GM10847 (cell line): ENCODE measurements around the gene CWC27.

Source experiments
- POLR2A ChIP-seq: IDR thresholded peaks from 2 replicates; pipeline ENCODE4 v1.6.1; 2011; ENCODE audit not compliant: insufficient read length; ENCODE audit errors: extremely low read depth

The CWC27 gene

GRCh38 chr5:64769855-64770254 lies 1.1 kb downstream of the CWC27 start:
- TF ChIP-seq POLR2A = no peak

- TF ChIP-seq POLR2A = no peak
Measured at GRCh38 chr5:64771736-64772135, 3.0 kb downstream of the CWC27 start.

DNA sequence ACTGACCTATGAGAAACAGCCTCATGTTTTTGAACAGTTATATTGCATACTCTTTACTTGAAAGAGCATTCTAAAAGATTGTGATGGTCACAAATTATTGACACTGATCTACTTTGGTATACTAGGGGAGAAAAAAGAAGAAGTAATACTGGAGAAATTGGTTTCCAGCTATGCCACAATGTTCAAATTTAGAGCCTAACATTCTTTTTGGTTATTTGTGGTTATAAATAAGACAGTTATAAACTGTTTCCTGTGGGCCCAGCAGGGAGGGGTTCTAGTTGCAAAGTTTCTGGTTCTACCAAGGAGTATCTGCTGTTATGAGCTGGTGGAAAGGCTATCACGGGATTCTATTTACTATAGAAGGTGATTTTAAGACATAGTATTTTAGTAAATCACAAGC lies 4.8 kb downstream of the CWC27 start:
- no peak for TF ChIP-seq POLR2A

DNA sequence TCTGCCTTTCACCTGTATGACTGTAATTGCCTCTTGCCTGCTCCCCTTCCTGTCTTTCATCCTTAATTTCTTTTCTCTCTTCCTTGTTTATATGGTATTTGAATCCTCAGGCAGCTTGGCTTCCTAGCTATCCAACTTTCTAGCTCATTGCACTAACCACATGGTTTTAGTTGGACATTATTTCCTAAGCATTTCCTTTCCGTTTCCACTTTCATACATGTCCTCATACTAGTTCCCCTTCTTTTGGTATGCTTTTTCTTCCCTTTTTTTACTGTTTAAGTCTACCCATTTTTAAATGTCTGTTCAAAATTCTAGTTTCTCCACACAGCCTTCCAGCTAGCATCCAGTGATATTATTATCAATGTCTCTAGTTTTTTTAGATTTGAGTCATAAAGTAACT lies 6.6 kb downstream of the CWC27 start:
- no peak for TF ChIP-seq POLR2A

- TF ChIP-seq POLR2A = no peak
Measured at GRCh38 chr5:64784451-64785025, 15.8 kb downstream of the CWC27 start.

DNA sequence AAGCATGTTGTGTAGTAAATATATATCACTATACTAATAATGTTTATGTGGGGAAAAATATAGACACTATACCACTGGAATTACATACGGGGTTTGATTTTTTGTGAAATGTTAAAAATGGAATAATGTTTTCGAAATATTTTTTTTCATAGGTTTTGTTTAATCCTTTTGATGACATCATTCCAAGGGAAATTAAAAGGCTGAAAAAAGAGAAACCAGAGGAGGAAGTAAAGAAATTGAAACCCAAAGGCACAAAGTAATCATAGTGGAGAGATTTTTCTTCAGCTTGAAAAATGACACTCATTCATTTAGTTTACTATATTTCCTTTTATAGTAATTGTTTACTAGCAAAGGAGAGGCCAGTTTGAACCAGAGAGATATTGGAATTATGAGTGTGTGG lies 17.6 kb downstream of the CWC27 start:
- no peak for TF ChIP-seq POLR2A

- no peak for TF ChIP-seq POLR2A
Measured at GRCh38 chr5:64788156-64788555, 19.4 kb downstream of the CWC27 start.

DNA sequence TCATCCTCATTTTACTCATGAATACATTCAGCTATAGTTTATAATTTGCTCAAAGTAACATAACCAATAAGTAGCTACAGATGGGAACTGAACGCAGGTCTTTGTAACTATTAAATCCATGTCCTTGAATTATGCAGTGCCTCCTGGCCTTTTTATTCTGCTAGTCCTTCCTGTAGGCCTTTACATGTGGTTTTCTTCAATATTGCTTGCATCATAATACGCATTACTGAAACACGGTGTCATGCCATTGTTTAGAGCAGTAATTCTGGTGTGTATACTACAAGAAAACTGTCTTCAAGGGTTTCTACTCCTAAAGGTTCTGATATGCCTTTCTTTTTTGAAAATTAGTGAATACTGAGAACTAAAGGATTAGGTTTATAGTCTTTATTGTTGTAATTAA lies 20.7 kb downstream of the CWC27 start:
- TF ChIP-seq POLR2A = no peak

DNA sequence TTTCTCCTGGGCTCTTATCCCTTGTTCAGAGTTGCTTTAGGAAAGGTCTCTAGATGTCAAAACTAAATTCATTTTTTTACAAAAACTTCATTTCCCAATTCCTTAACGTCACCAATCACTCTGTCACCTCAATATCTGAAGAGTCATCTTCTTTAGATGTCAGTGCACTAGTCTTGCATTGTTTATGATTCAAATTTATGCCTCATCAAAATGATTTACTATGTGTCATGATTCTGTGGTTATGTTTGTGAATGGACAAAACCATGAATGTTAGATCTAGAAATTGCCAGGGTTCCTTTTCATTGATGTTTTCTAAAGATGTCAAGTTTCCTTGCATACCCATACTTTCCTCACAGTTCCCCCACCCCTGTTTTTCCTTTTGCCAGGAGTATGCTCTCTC lies 21.5 kb downstream of the CWC27 start:
- no peak for TF ChIP-seq POLR2A

DNA sequence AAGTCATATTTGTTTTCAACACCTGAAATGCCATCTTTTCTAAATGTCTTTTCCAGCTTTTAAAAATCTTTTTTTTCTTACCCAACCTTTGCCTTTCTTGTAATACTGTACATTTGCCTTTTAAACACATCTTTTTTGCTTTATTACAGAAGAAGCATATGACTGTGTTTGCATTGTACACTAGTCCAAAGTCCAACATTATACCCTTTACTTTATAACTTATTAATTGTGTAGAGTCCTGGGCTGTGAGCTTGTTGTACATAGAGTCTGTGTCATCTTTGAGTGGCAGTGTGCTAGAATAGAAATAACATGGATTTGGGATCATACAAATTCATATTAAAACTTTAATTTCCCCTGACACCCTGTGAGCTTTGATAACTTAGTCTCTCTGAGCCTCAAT lies 23.7 kb downstream of the CWC27 start:
- TF ChIP-seq POLR2A = no peak

GRCh38 chr5:64794053-64794770 lies 25.5 kb downstream of the CWC27 start:
- TF ChIP-seq POLR2A = no peak

- no peak for TF ChIP-seq POLR2A
Measured at GRCh38 chr5:64796301-64796700, 27.6 kb downstream of the CWC27 start.

- TF ChIP-seq POLR2A = no peak
Measured at GRCh38 chr5:64800926-64801325, 32.2 kb downstream of the CWC27 start.

- no peak for TF ChIP-seq POLR2A
Measured at GRCh38 chr5:64806537-64806936, 37.8 kb downstream of the CWC27 start.

DNA sequence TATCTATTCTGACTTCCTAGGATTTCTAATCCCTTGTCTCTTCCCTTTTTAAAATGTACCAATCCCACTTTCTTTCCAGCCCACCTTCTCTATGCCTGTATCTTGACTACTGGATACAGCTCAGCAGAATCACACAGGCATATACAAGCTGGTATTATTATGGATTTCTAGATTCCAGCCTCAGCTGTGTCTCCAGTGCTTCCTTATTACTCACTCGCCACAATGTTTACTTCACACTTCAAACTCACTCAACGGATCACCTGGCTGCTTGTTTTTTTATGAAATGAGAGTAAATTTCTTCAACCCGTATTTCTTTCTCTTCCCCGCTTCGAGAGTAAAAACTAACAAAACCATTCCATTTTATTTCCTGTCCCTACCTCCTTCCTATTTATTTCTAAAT lies 38.8 kb downstream of the CWC27 start:
- no peak for TF ChIP-seq POLR2A

DNA sequence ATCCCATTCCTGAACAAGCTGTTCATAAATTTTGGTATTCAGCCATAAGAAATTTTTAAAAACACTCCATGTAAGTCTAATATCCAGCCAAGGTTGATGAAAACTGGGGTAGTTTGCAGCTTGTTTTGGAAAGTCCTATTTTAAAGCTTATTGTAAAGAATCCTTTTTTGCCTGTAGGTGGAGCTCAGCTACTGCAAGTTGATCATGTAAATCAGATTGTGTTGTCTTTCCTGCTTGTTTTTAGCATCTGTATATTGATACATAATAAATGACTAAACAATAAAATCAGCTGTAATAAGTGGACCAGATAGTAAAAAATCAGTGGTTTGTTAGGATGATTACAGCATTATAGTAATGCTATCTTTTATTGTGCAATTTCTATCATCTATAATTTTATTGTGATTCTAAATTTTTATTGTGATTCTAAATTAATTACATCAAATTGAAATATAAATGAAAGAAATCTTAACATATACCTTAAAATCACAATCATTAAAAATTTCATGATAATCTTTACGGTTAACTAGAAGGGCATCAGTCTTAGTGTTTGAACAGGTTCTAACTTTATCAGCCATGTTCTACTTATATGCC lies 42.4 kb downstream of the CWC27 start:
- TF ChIP-seq POLR2A = no peak

DNA sequence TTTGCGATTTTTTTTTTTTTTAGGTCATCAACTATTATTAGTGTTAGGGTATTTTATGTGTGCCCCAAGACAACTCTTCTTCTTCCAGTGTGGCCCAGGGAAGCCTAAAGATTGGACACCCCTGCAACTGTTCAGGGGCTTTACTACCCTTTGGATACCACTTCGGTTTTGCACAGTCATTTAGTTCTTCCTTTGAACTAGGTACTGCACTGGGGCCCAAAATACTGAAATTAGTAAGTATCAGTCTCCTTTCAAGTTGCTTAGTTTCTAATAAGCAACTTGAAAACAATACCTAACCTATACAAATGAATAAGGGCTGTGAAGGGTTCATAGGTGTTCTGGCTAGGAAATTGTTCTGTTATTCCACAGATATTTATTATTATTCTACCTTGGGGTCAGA lies 45.3 kb downstream of the CWC27 start:
- TF ChIP-seq POLR2A = no peak
